NCI-H524 (cell line): ENCODE measurements around the gene HSFX2.
"Not testable (repeated sequence)": the region's sequence is repeated elsewhere in the genome, so short reads cannot be mapped to it uniquely, and the experiment has no call there.

Experiments used
- DNase-seq, 2 experiments: peaks; one replicate each; lab custom pipeline; 2025; lab: John Stamatoyannopoulos, UW

The HSFX2 gene, protein sequence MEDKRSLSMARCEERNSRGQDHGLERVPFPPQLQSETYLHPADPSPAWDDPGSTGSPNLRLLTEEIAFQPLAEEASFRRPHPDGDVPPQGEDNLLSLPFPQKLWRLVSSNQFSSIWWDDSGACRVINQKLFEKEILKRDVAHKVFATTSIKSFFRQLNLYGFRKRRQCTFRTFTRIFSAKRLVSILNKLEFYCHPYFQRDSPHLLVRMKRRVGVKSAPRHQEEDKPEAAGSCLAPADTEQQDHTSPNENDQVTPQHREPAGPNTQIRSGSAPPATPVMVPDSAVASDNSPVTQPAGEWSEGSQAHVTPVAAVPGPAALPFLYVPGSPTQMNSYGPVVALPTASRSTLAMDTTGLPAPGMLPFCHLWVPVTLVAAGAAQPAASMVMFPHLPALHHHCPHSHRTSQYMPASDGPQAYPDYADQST

DNA sequence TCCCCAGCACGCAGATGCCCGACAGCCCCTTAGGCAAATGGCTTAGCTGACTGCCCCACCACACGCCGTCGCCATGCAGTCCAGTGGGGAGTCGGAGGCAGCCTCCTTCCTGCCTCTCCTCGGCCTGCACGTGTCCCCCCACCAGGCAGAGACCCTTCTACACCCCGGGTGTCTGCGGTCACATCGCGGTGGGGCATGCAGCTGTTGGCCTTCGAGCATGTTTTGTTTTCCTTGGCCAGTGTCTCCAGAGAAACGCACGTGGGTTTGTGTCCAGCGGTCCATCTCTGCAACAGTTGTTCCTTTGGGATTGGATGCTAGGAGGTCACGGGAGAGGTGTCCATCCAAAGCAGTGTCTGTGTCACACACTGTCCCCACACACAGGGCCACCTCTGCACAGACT, at the start of gene HSFX2:
HSFX2 (minus strand) TSS at position 101 of the 400 bp plus-strand sequence. CDS start 614 bp downstream, outside the sequence.
- not testable (repeated sequence) for DNase-seq

DNA sequence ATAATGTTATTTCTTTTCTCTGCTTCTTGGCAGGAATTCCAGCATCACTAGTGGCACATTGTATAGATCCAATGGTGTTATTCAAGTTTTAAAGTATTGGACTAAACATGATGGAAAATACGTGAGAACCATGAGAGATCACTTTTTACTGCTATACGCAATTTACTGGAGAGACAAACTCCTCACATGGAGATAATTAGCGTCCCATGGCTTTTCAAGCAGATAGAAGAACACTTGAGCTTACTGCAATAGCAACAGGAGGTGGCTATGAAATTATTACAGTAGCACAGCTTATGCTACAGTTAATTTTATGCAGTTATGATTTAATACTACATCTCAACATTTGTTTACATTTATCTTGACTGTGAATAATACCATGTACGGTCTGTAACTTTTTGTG, 48.4 kb upstream of the HSFX2 start:
- DNase-seq, result no peak

DNA sequence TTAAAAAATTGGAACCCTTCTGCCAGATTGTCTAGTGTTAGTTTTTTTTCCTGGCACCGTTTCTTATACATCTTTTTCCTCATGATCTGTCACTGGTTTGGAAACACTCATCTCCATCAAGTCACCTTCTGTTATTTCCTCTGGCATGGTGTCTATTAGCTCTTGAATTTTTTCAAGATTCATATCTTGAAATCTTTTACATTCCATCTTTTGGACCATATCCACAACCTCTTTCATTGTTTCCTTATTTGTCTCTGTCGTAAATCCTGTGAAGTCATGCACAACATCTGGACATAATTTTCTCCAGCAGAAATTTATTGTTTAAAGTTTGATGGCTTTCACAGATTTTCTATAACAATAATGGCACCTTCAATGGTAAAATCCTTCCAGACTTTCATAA, 46.7 kb upstream of the HSFX2 start:
- no peak for DNase-seq

DNA sequence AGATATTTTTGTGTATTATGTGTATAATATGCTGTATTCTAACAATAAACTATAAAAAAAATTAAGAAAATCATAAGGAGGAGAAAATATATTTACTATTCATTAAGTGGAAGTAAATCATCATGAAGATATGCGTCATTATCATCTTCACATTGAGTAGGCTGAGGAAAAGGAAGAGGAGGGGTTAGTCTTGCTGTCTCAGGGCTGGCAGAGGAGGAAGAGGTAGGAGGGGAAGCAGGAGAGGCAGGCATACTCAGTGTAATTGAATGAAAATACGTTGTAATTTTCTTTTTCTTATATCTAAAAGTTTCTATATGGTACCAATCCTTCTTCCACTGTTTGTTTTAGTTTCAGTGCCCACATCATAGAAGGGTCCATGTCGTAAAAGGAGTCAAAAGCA, 46.3 kb upstream of the HSFX2 start:
- no peak for DNase-seq

DNA sequence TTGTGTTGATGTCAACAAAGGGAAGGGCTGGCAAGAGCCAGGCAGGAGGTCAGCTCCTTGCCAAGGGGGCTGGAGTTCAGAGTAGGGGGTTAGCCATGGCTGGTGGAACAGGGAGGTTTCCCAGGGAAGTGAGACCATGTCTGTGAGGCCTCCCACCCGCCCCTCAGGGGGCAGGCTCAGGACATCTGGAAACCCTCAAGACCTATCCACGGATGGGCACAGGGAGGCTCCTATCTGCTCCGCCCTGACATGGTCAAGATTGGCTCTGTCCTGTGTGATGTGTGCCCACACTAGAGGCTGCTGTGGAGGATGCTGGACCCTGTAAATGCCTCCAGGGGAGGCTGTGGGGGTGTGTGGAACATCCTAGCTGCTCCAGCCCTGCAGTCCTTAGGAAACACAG, 44.5 kb upstream of the HSFX2 start:
- DNase-seq, result no peak

DNA sequence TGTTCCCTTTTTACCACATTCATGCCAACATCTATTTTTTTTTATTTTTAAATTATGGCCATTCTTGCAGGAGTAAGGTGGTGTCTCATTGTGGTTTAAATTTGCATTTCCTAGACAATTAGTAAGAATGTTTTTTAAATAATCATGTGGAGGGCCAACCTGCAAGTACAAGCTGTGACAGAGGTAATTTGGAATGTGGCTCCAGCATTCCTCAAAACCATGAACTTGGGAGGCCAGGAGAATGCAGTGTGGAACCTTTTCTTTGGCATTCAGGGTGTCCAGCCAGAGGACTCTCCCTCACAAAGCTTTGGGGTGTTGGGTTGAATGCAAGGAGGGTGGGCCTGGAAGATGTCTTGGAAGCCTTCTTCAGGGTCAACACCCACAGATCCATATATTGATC, 43.7 kb upstream of the HSFX2 start:
- DNase-seq, result no peak

DNA sequence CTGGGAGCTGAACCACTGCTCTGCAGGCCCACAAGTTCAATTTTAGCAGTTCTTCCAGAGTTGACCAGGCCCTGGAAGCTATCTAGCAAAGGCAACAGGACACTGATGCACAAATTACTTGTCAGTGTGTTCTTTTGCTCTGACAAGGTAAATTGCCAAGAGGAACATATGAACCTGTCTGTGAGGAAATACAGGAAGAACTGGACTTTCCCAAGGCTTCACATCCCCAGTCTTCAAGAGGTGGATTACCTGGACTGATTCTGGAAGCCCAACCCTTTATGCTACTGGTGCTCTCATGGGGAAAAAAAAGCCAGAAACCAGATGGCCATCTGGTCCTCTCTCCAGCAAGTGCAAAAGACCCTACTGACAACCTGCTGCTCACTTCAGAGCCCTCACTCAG, 38.4 kb upstream of the HSFX2 start:
- no peak for DNase-seq

DNA sequence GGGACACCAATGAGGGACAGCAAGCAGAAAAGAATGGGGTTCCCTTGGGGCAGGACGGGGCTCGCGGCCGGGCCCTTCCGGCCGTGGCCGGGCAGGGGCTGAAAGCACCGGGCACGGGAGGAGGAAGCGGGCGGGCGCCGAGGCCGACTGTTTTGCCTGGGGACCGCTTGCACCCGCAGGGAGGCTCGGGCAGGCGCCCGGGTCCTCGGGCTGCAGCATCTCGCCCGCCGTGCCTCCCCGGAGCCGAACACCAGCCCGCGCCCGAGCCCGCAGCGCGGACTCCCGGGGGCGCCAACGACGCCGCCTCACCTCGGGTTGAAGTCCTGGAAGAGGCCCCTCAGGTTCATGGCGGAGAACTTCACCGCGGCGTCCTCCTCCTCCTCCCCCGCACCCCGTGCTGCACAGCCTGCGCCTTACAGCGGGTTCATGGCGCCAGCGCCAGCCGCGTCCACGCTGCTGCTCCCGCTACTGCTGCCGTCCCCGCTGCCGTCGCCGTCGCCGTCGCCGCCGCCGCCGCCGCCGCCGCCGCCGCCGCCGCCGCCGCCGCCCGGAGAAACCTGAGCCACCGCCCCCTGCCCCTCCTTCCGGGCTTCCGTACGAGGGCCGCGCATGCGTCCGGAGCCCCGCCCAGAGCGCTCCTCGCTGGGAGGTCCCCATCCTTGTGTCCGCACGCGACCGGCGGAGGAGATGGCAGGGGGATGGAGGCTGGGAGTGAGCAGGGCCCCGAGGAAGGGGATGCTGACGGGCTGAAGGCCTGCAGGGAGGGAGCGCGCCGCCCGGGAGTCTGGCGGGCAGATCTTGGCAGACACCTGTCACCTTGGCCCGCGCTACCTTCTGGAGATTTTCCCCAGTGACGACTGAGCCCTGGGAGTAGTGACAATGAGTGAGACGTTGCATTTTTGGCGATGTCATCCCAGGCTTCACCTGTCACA, 36.4 kb upstream of the HSFX2 start, which contains the start of gene TMEM185A:
TMEM185A (minus strand) TSS at position 559 of the 932 bp plus-strand sequence; CDS start at position 347, 212 bp downstream.
- DNase-seq, result peak; percentile 45 to 68

DNA sequence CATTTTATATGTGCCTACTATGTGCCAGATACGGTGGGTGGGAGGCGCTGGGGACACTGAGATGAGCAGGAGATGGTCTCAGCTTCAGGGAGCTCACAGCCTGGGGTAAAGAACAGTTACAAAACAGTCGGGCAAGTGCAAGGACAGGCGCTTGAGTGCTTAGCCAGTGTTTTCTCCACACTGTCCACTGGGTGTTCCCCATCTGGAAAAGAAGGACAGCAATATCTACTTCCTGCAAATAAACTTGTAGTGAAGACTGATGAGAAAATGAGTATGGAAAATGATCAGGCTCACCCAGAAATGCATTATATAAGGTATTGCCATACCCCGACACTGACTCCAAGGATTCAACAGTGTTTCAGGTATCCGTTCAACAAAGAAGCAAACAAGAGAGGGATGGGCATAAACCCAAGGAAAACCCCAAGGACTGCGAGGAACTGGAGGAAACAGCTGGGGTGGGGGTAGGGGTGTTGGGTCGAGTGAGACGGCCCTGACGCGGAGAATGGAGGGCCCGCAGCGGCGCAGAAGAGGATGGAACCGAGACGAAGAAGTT, 35.6 kb upstream of the HSFX2 start:
- DNase-seq, result peak; percentile 5 to 36

DNA sequence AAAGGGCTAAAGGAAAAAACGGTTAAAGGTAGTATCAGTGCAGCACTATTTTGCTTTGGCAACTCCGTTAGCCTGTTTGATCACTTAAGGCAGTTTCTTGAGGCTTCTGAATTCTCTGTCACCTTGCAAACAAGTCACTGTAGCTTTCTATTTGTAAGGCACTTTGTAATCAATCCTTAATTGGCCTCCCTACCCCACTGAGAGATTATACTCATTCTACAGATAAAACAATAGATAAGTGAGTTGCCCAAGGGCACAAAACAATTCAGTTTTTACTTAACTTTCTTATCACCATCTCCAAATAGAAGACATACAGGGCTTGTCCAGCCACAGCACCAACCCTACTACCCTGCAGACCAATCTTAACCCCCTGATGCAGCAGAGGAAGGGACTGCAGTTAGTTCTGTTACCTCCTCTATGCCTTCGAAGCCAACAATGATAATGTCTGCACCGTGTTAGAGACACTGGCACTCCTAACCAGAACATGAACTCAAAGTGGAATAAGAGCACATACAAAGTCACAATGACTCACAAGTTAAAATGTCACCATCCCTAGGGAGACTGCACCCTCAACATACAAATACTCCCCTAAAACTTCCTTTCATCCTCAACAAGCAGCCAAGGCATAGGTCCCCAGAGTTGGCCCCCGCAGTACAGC, 34.7 kb upstream of the HSFX2 start:
- DNase-seq, result no peak

DNA sequence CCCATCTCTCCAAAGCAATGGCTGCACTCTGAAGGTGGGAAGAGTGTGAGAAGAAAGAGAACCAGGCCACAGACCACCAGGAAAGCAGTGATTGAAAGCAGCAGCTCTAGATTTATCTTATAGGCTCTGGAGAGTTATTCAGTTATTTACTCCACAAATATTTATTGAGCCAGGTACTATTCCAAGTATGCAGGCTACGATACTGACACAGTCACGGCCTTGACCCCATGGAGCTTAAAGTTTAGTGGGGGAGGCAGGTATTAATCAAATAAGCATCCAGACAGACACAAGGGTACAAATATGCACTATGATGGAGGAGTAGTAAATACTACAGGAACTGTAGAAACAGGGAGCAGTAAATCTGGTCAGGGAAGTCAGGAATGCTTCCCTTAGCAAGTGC, 33.7 kb upstream of the HSFX2 start:
- DNase-seq, result no peak

DNA sequence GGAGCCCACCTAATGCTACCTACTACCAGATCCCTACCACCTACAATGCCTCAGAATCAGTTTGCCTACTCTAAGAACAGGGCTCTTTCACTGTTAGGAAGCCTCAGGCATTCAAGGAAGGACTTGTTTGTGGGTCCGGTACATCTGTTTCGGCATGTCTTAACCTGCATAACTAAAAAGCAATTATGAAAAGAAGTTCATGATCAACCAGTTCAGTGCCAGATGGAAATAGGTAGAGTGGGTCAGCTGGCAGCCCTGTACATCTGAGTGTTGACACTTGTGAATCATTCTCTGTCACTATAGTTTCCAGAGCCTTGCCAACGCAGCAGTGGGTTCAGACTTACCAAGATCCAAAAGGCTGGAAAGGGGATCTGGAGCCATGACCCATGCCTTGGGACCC, 33.2 kb upstream of the HSFX2 start:
- peak in 1 of 2 experiments; percentile 18 for DNase-seq

DNA sequence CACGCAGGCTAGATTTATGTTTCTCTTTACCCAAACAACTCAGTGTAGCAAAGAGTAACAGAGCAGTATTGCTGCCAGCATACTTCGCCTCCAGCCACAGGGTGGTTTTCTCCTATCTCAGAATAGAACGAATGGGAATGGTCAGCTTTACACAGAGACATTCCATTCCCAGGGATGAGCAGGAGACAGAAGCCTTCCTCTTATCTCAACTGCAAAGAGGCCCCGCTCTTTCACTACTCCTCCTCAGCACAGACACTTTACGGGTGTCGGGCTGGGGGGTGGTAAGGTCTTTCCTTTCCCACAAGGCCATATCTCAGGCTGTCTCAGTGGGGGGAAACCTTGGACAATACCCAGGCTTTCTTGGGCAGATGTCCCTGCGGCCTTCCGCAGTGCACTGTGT, 31.7 kb upstream of the HSFX2 start:
- not testable (repeated sequence) for DNase-seq

DNA sequence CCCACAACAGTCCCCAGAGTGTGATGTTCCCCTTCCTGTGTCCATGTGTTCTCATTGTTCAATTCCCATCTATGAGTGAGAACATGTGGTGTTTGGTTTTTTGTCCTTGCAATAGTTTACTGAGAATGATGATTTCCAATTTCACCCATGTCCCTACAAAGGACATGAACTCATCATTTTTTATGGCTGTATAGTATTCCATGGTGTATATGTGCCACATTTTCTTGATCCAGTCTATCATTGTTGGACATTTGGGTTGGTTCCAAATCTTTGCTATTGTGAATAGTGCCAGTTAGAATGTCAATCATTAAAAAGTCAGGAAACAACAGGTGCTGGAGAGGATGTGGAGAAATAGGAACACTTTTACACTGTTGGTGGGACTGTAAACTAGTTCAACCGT, 24.5 kb upstream of the HSFX2 start:
- not testable (repeated sequence) for DNase-seq

DNA sequence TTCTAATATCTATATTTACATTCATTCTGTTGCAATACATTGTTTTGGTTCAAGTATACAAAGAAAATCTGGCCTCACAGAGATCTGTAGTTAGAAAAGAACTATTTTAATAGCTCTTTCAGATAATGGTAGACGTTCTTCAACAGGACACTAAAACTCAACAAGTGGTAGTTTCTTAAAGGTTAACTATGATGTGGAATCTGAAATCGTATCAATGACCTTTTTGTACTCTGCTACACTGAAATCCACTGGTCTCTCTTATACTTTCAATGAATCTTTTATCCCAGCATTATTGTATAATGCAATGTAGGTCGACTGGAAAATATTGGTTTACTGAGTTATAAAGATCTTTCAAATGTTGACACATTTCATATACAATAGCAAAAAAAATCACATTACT, 23.8 kb upstream of the HSFX2 start:
- no peak for DNase-seq

DNA sequence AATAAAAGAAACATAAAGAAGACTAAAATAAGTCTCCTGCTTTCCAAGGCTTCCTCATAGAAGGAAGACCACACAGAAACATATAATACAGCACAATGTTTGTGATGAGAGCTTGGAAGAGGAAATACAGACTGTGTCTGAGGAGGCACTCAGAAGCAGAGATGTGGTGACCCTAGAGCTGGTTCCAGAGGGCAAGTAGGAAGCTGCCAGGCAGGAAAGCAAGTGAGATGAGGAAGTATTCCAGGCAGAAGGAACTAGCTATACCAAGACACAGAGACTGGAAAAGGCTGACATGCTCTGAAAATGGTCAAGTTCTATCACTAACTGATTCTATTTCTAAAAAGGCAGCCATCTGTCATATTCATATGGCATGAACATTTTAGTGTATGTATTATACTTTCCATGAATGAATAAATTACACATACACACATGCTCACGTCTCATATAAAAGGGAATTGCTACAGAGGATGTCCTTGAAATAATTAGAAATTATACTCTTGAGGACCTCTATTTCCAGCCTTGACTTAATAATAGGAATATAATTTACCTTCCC, 16.6 kb upstream of the HSFX2 start:
- DNase-seq, result peak in 1 of 2 experiments; percentile 9

DNA sequence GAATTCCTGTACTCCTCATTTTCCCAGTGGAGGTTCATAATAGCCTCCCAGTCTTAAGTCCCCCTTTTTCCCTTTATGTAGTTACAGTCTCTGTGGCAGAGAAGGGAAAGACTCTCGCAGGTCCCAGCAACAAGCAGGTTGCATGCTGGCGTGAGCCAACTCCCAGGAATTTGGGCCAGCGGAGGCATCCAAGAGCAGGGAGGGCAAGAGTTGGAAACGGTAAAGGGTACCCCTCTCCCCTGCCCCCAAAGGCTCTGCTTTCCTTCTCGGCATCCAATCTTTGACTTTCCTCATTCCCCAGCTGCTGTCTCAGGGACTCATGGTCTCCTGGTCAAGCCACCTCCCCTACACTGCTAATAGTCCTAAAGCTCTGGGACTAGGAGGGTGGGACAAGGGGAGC, 15.4 kb upstream of the HSFX2 start:
- no peak for DNase-seq

DNA sequence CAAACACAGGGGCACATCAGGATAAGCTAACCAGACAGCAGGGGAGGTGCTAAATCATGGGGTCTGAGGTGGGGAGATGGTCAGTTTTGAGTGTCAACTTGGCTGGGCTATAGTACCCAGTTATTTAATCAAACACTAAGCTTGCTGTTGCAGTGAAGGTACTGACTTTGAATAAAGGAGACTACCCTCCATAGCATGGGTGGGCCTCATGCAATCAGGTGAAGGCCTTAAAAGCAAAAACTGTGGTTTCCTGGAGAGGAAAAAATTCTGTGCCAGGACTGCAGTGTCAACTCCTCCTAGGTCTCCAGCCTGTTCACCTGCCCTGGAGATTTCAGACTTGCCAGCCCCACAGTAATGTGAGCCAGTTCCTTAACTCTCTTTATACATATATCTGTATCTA, 12.6 kb upstream of the HSFX2 start:
- no peak for DNase-seq

DNA sequence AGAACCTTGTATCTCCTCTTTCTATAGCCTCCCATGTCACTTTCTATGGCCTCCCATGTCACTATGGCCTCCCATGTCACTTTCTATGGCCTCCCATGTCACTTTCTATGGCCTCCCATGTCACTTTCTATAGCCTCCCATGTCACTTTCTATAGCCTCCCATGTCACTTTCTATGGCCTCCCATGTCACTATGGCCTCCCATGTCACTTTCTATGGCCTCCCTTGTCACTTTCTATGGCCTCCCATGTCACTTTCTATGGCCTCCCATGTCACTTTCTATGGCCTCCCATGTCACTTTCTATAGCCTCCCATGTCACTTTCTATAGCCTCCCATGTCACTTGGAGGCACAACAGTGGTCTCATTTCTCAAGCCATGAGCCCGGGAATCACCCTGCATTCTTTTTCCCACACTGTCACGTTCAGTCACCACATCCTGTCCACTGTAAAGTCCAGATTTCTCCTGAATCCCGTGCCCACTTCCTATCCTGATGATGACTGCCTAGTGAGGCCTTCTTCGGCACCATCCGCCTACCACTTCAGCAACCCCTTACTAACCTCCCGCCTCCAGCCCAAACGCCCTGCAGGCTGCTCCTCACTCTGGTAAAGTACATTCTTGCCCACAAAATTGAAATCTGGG, 10.3 kb upstream of the HSFX2 start:
- not testable (repeated sequence) for DNase-seq

DNA sequence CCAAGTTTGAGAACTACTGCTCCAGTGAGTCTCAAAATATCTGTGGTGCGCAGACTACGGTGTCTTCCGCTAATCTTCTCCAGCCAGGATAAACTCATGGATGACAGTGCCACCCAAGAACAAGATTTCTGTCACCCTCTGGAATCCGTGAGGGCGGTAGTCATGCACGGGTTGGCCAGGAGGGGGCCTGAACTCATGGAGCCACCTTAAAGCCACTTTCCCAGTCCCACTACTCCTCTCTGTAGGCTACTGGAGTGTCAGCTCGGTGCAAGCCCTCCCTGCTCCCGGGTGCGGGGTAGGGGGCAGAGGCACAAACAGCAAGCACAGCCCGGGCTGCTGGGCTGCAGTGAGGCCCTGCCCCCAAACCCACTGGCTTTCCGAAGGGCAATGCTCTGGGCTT, 3.5 kb upstream of the HSFX2 start:
- not testable (repeated sequence) for DNase-seq

DNA sequence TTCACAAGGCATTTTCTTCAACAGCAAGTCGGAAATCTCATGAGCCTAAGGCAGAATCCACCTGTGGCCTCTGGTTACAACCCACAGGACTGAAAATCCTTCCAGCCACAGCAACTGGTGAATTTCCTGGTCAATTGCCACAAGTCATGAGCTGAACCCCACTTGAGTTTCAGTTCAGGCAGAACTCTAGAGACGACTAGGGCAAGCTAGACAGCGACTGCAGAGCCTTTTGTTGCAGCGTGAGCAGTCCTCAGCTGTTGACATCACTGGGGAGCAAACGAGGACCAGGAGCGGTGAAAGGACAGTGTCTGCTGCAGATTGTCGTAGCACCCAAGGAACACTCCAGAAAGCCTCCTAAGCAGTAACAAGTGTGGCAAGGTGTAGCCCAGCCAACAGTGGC, 829 bp upstream of the HSFX2 start:
- DNase-seq, result not testable (repeated sequence)
